Measurements from ENCODE around the gene NXPE2.

The NXPE2 gene

DNA sequence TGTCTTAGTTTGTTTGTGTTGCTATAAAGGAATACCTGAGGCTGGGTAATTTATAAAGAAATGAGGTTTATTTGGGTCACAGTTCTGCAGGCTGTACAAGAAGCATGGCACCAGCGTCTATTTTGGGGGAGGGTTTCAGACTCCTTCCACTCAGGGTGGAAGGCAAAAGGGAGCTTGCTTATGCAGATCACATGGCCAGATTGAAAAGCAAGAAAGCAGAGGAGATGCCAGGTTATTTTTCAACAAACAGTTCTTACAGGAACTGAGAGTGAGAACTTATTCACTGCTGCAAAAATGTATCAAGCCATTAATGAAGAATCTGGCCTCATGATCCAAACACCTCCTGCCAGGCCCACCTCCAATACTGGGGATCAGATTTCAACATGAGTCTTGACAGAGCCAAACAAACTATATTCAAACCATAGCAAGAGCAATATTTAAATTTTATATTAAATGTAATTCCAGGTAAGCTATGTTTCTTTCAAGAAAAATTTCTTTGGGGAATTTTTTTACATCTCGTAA is 66.9 kb downstream of the NXPE2 start:
- no peak for DNase-seq (ENCODE audit: low read depth)

DNA sequence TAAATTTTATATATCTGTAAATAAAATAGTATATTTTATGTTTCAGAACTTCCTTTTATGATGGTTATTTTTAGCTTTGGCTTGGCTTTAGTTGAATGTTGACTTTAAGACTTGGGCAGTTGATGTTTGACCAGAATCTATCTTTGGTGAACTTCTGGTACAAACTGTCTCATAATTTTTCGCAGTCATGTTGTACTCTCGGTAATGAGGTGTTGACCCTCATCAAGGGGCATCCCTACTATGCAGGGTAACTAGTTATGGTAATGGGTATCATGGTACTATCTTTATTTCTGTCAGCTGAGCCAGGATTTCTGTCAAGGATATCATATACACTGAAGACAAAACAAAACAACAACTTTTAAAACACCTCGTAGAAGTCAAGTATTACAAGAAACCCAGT is 67.7 kb downstream of the NXPE2 start:
- DNase-seq (ENCODE audit: low read depth): no peak

Measured in stimulated activated CD8-positive, alpha-beta memory T cell treated with anti-CD3 and anti-CD28 coated beads, Interleukin-7, amount 100 ng/mL, for 24 hours (primary cell).